ENCODE data around the gene BTN1A1. TPM values are rescaled to one million over a fixed set of nuclear protein-coding genes. Genes with fewer than 3 reads are reported as not detected.

The BTN1A1 gene
- total and polyA plus RNA-seq, 10 of the 15 experiments (the other 5 are each of a cell fraction or from before 2014, with no cell fraction given), result 0.05 to 2.2 (median 0.87) TPM

DNA sequence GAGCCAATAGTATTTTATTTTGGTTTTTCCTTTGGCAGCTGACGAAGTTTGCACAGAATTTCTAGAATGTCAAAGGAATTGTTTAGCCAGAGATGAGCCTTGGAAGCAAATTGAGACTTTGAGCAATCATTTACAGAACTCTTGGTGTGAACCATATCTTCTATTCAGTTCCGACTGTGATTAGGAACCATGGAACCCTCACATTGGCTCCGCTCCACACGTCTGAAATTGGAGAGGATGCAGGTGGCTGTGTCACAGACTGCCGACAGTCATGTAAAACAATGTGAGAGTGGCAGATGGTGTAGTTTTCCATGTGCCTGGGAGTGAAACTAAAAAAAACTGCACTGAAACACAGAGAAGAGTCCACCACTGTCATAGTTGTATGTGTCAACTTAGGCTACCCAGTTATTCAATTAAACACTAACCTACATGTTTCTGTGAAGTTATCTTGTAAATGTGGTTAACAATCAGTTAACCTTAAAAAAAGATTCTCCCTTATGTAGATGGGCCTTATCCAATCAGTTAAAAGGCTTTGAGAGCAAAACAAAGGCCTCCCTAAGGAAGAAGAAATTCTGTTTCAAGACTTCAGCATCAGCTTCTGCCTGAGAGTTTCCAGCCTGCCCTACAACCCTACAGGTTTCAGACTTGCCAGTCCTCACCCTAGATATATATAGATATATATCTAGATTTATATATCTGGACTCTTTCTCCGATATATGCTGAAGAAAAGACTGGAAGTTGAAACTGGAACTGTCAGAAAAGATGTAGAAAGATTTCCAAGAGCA lies 34.8 kb downstream of the BTN1A1 start (continued):
- TF ChIP-seq, protein P1, sequence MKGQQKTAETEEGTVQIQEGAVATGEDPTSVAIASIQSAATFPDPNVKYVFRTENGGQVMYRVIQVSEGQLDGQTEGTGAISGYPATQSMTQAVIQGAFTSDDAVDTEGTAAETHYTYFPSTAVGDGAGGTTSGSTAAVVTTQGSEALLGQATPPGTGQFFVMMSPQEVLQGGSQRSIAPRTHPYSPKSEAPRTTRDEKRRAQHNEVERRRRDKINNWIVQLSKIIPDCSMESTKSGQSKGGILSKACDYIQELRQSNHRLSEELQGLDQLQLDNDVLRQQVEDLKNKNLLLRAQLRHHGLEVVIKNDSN (IDR thresholded peaks at IDR 0.05; ENCODE audit: borderline replicate concordance, extremely low read length, insufficient read depth, low read depth, low read length), result no peak
- no peak for TF ChIP-seq EZH2 (IDR thresholded peaks at IDR 0.05; ENCODE audit: borderline replicate concordance, control insufficient read depth, low read depth, low read length)

- ATAC-seq (peak; percentile 30), FAIRE-seq (no peak), DNase-seq (ENCODE audit: low read depth, low spot score) (no peak)
- SMC1A ChIA-PET (ENCODE audit: uncharacterized antibody, unreplicated experiment), result interaction anchor here (0.9 to 3.0 kb wide), 14 partner anchors 9 to 227 kb away, joined by 3 to 20 read pairs (median 4); no protein-coding TSS in a partner anchor
- WGBS (ENCODE audit: insufficient coverage, insufficient replicate concordance, low lambda C conversion rate, missing lambda C conversion rate), result 2% methylated on average over 12 of the region's 12 CpGs
- peak overlapping the region; percentile 86 for H3K4me3 ChIP-seq
- 0 out of 4 replicates have a peak, but pooled peaks cover 0 to 3% of the 10 kb centered on the region in 2 experiments for H3K36me3 ChIP-seq (ENCODE audit: control insufficient read depth in 2 of 2, insufficient read depth in 2 of 2, low read length in 1 of 2)
- peak overlapping the region; percentile 98 for H2AFZ ChIP-seq (ENCODE audit: control insufficient read depth, low read depth, low read length)
- RAD21 ChIA-PET (ENCODE audit: unreplicated experiment), result interaction anchor here (1.3 to 3.7 kb wide), 11 partner anchors 14 to 227 kb away, joined by 3 to 18 read pairs (median 7); no protein-coding TSS in a partner anchor
- in situ Hi-C loops (cut with MboI) (no loop called here), intact Hi-C loops (cut with micrococcal nuclease; ENCODE audit: unreplicated experiment) (loop anchor here (1.0 to 2.0 kb wide), 4 partner anchors 15 to 226 kb away; no protein-coding TSS in a partner anchor)
- peaks cover 17% of the 10 kb centered on the region for H3K4me1 ChIP-seq (ENCODE audit: control insufficient read depth, insufficient read depth, low read length)
- CTCF ChIA-PET, result interaction anchor here (0.7 to 2.6 kb wide), 8 partner anchors 9 to 208 kb away, joined by 3 to 17 read pairs (median 4); no protein-coding TSS in a partner anchor
- peak overlapping the region; percentile 99 for H3K4me2 ChIP-seq (ENCODE audit: control insufficient read depth, insufficient read depth)
- POLR2A ChIA-PET, result interaction anchor here (0.5 to 3.9 kb wide), 7 partner anchors 14 to 946 kb away, joined by 3 to 29 read pairs (median 5); no protein-coding TSS in a partner anchor
- no peaks in the 10 kb centered on the region for H3K27me3 ChIP-seq (replicated peaks in 1 of 2; ENCODE audit: control insufficient read depth in 2 of 2, insufficient read depth in 2 of 2, low read length in 1 of 2)
- H3K79me2 ChIP-seq (ENCODE audit: control insufficient read depth, insufficient read depth, low read length), result peaks cover 31% of the 10 kb centered on the region
- H3K27ac ChIP-seq (ENCODE audit: control insufficient read depth, insufficient read depth), result peak overlapping the region; percentile 99
- peak overlapping the region; percentile 85 for H3K9ac ChIP-seq (ENCODE audit: control insufficient read depth, insufficient read depth, low read length)
- H4K20me1 ChIP-seq (ENCODE audit: control insufficient read depth, insufficient read depth), result no peaks in the 10 kb centered on the region
- H3K9me3 ChIP-seq (replicated peaks; ENCODE audit: control insufficient read depth, insufficient read depth, low read length), result no peaks in the 10 kb centered on the region
- no TSS peak for BruUV-seq (replicated peaks)
- TF ChIP-seq, protein P2, sequence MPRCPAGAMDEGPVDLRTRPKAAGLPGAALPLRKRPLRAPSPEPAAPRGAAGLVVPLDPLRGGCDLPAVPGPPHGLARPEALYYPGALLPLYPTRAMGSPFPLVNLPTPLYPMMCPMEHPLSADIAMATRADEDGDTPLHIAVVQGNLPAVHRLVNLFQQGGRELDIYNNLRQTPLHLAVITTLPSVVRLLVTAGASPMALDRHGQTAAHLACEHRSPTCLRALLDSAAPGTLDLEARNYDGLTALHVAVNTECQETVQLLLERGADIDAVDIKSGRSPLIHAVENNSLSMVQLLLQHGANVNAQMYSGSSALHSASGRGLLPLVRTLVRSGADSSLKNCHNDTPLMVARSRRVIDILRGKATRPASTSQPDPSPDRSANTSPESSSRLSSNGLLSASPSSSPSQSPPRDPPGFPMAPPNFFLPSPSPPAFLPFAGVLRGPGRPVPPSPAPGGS (IDR thresholded peaks at IDR 0.05; ENCODE audit: borderline replicate concordance, insufficient read depth, low read depth, low read length, poor library complexity, severe bottlenecking), result no peak
- TF ChIP-seq SMC3 (IDR thresholded peaks at IDR 0.05; ENCODE audit: borderline replicate concordance, low read length) (no peak), POLR2AphosphoS2 (IDR thresholded peaks at IDR 0.05; ENCODE audit: low read depth, low read length) (no peak), IRF4 (IDR thresholded peaks at IDR 0.05; ENCODE audit: low read depth, low read length) (no peak), MEF2B (IDR thresholded peaks at IDR 0.05; ENCODE audit: partially characterized antibody, poor library complexity, severe bottlenecking) (no peak), RUNX3 (IDR thresholded peaks at IDR 0.05; ENCODE audit: low read length) (peak; percentile 21; the same call in 1 of the 2 replicates), SREBF1 (IDR thresholded peaks at IDR 0.05; ENCODE audit: low read length) (no peak)
- TF ChIP-seq, protein P3, sequence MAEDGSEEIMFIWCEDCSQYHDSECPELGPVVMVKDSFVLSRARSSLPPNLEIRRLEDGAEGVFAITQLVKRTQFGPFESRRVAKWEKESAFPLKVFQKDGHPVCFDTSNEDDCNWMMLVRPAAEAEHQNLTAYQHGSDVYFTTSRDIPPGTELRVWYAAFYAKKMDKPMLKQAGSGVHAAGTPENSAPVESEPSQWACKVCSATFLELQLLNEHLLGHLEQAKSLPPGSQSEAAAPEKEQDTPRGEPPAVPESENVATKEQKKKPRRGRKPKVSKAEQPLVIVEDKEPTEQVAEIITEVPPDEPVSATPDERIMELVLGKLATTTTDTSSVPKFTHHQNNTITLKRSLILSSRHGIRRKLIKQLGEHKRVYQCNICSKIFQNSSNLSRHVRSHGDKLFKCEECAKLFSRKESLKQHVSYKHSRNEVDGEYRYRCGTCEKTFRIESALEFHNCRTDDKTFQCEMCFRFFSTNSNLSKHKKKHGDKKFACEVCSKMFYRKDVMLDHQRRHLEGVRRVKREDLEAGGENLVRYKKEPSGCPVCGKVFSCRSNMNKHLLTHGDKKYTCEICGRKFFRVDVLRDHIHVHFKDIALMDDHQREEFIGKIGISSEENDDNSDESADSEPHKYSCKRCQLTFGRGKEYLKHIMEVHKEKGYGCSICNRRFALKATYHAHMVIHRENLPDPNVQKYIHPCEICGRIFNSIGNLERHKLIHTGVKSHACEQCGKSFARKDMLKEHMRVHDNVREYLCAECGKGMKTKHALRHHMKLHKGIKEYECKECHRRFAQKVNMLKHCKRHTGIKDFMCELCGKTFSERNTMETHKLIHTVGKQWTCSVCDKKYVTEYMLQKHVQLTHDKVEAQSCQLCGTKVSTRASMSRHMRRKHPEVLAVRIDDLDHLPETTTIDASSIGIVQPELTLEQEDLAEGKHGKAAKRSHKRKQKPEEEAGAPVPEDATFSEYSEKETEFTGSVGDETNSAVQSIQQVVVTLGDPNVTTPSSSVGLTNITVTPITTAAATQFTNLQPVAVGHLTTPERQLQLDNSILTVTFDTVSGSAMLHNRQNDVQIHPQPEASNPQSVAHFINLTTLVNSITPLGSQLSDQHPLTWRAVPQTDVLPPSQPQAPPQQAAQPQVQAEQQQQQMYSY (CRISPR knock-in tag; IDR thresholded peaks at IDR 0.05), result no peak
Observed at GRCh38 chr6:26536571-26537159, 36.6 kb downstream of the BTN1A1 start.

Measured in GM12878 (cell line).